Measurements from ENCODE around the gene GTF2F2. TPM values are rescaled to one million over a fixed set of nuclear protein-coding genes. Genes with fewer than 3 reads are reported as not detected.

The GTF2F2 gene
- total RNA-seq, 1 experiment from 2014 or later, result 47.4 TPM

DNA sequence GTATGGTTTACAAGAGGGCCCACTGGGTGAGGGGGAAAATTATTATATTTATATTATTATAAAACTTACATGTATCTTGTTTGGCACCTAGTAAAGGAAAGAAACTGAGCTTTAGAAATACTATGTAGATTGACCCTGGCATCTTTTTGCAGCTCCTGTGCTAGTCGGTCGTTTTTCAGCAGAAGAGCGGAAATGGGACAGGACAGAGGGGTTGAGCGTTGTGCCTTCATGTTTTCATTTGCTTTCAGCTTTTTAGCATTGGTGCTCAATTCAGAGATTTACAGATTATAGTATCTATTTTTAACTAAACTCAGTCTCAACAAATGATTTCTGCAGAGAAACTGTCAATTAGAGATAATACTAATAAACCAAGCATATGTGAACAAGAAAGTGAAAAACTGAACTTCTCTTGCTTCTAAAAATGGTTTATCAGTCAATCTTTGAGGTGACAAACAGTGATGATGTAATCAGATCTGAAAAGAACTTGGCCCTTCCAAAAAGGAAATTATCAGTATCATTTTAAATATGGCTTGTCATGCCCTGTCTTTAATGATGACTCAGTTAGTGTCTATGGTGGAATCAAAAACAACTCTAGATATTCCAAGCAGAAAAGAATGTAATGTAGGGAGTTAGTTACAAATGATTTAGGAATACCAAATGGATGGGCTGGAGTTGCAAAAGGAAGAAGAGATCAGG lies 137.5 kb downstream of the GTF2F2 start:
- Mint-ChIP-seq H3K27ac (ENCODE audit: low read depth, unreplicated experiment) (no peak overlapping the region), H3K4me3 (ENCODE audit: unreplicated experiment) (no peak overlapping the region), H3K36me3 (ENCODE audit: insufficient read depth, unreplicated experiment) (peaks cover 16% of the 10 kb centered on the region), H3K27me3 (ENCODE audit: insufficient read depth, unreplicated experiment) (no peaks in the 10 kb centered on the region), H3K9me3 (ENCODE audit: unreplicated experiment) (no peaks in the 10 kb centered on the region), H3K4me1 (ENCODE audit: insufficient read depth, unreplicated experiment) (peaks cover 22% of the 10 kb centered on the region)
- BruUV-seq (replicated peaks), result no TSS peak
- POLR2A ChIA-PET, result interaction anchor here (0.6 to 3.7 kb wide), 9 partner anchors 14 to 202 kb away, joined by 3 to 26 read pairs (median 5); partner anchors contain the start of gene GTF2F2
- CTCF ChIA-PET, result interaction anchor here (0.6 to 2.6 kb wide), 6 partner anchors 11 to 212 kb away, joined by 3 to 8 read pairs (median 3); no protein-coding TSS in a partner anchor
- intact Hi-C loops (cut with micrococcal nuclease), result no loop called here
- no peak for DNase-seq (ENCODE audit: unreplicated experiment)
- TF ChIP-seq, protein P1, sequence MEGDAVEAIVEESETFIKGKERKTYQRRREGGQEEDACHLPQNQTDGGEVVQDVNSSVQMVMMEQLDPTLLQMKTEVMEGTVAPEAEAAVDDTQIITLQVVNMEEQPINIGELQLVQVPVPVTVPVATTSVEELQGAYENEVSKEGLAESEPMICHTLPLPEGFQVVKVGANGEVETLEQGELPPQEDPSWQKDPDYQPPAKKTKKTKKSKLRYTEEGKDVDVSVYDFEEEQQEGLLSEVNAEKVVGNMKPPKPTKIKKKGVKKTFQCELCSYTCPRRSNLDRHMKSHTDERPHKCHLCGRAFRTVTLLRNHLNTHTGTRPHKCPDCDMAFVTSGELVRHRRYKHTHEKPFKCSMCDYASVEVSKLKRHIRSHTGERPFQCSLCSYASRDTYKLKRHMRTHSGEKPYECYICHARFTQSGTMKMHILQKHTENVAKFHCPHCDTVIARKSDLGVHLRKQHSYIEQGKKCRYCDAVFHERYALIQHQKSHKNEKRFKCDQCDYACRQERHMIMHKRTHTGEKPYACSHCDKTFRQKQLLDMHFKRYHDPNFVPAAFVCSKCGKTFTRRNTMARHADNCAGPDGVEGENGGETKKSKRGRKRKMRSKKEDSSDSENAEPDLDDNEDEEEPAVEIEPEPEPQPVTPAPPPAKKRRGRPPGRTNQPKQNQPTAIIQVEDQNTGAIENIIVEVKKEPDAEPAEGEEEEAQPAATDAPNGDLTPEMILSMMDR (IDR thresholded peaks at IDR 0.05; ENCODE audit: unreplicated experiment), result no peak

DNA sequence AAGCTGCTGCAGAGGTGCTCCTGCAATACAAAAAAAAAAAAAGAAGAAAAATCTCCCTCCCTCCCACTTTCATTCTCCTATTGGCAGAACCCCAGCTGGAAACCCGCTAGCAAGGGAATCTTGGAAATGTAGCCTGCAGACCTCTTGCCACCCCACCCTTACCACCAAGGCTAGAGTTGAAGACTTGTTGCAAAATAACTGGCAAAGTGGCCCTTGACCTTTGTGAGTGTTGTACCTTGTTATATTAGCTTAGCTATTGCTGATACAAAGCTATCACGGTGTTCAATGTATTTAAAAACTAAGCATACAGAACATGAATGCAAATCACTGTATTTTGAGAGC lies 138.0 kb downstream of the GTF2F2 start:
- TF ChIP-seq, protein P1 (IDR thresholded peaks at IDR 0.05; ENCODE audit: unreplicated experiment), result no peak
- ChIA-PET POLR2A (interaction anchor here (0.6 to 3.7 kb wide), 8 partner anchors 16 to 1151 kb away, joined by 3 to 26 read pairs (median 6); partner anchors contain the start of gene GTF2F2), CTCF (interaction anchor here (0.9 to 2.6 kb wide), 3 partner anchors 12 to 23 kb away, joined by 3 to 8 read pairs (median 7); no protein-coding TSS in a partner anchor)
- BruUV-seq (replicated peaks), result no TSS peak
- Mint-ChIP-seq H3K27me3 (ENCODE audit: insufficient read depth, unreplicated experiment) (no peaks in the 10 kb centered on the region), H3K4me3 (ENCODE audit: unreplicated experiment) (no peak overlapping the region), H3K9me3 (ENCODE audit: unreplicated experiment) (no peaks in the 10 kb centered on the region), H3K27ac (ENCODE audit: low read depth, unreplicated experiment) (no peak overlapping the region), H3K4me1 (ENCODE audit: insufficient read depth, unreplicated experiment) (peaks cover 22% of the 10 kb centered on the region), H3K36me3 (ENCODE audit: insufficient read depth, unreplicated experiment) (peaks cover 15% of the 10 kb centered on the region)
- peak; percentile 54 for DNase-seq (ENCODE audit: unreplicated experiment)
- intact Hi-C loops (cut with micrococcal nuclease), result no loop called here

- Mint-ChIP-seq H3K27me3 (ENCODE audit: insufficient read depth, unreplicated experiment) (no peaks in the 10 kb centered on the region), H3K4me1 (ENCODE audit: insufficient read depth, unreplicated experiment) (no peaks in the 10 kb centered on the region), H3K4me3 (ENCODE audit: unreplicated experiment) (no peak overlapping the region), H3K36me3 (ENCODE audit: insufficient read depth, unreplicated experiment) (peaks cover 21% of the 10 kb centered on the region), H3K9me3 (ENCODE audit: unreplicated experiment) (no peaks in the 10 kb centered on the region), H3K27ac (ENCODE audit: low read depth, unreplicated experiment) (no peak overlapping the region)
- TF ChIP-seq, protein P1 (IDR thresholded peaks at IDR 0.05; ENCODE audit: unreplicated experiment), result no peak
- intact Hi-C loops (cut with micrococcal nuclease), result no loop called here
- DNase-seq (ENCODE audit: unreplicated experiment), result no peak
- no TSS peak for BruUV-seq (replicated peaks)
- ChIA-PET POLR2A (interaction anchor here (0.6 to 0.7 kb wide), 3 partner anchors 14 to 49 kb away, joined by 3 read pairs; no protein-coding TSS in a partner anchor), CTCF (interaction anchor here (0.8 kb wide), 1 partner anchor 220 kb away, joined by 4 read pairs; no protein-coding TSS in a partner anchor)
These were observed 146.9 kb downstream of the GTF2F2 start for GRCh38 chr13:45267215-45267614.

DNA sequence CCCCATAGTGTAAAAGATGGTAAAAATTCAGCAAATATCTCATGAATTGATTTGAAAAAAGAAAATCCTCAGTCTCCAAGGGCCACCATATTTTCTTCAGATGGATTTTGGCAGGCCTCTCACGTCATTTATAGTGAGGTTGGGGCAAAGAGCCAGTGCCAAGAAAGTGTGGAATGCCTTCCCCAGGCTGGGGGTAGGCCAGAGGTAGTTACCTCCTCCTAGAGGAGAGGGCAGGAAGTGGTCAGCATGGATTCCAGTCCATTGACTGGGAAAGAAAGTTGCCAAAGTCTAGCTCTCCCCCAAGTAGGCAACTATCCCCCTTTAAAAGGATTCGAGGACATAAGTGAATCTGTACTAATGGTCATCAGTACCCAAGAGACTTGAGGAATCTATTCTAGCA lies 148.9 kb downstream of the GTF2F2 start:
- Mint-ChIP-seq H3K27me3 (ENCODE audit: insufficient read depth, unreplicated experiment) (no peaks in the 10 kb centered on the region), H3K36me3 (ENCODE audit: insufficient read depth, unreplicated experiment) (peaks cover 32% of the 10 kb centered on the region), H3K9me3 (ENCODE audit: unreplicated experiment) (no peaks in the 10 kb centered on the region), H3K27ac (ENCODE audit: low read depth, unreplicated experiment) (no peak overlapping the region), H3K4me1 (ENCODE audit: insufficient read depth, unreplicated experiment) (no peaks in the 10 kb centered on the region), H3K4me3 (ENCODE audit: unreplicated experiment) (no peak overlapping the region)
- DNase-seq (ENCODE audit: unreplicated experiment), result peak; percentile 18
- ChIA-PET POLR2A (no interaction called here), CTCF (interaction anchor here (0.8 to 2.1 kb wide), 2 partner anchors 11 to 56 kb away, joined by 5 to 10 read pairs; no protein-coding TSS in a partner anchor)
- BruUV-seq (replicated peaks), result no TSS peak
- intact Hi-C loops (cut with micrococcal nuclease), result no loop called here
- TF ChIP-seq, protein P1 (IDR thresholded peaks at IDR 0.05; ENCODE audit: unreplicated experiment), result no peak
